K562 (cell line): ENCODE results near the gene RREB1. TPM values are rescaled to one million over a fixed set of nuclear protein-coding genes. Genes with fewer than 3 reads are reported as not detected.
A peak's percentile ranks its signal among the peaks of the same experiment; 100 is the strongest.

Experiments used
- CAMTA2 ChIP-seq: fragments of 250-450 bp; sonication (Bioruptor Pico); conservative IDR thresholded peaks from 2 replicates; pipeline ENCODE4 v1.5.1; 2022
- ILK ChIP-seq: fragments of 450-650 bp; IDR thresholded peaks from 2 replicates; pipeline ENCODE4 v1.6.1; 2016; ENCODE audit warnings: missing genetic modification characterization, low read depth, mild to moderate bottlenecking, missing compliant biosample characterization, moderate library complexity, borderline replicate concordance
- MAX ChIP-seq: sonication (generic); formaldehyde crosslinking; IDR thresholded peaks from 2 replicates; pipeline ENCODE4 v1.9.0; 2022; ENCODE audit warnings: mild to moderate bottlenecking, missing genetic modification reagents
- MAZ ChIP-seq, 2 experiments: fragments of 450-650 bp in 1 of 2; sonication (generic) in 1 of 2; formaldehyde crosslinking; IDR thresholded peaks in 1 of 2; conservative IDR thresholded peaks in 1 of 2; 2 replicates each; pipeline versions ENCODE4 v1.4.0 to v1.5.0; 2020; ENCODE audit warnings: mild to moderate bottlenecking in 1 of 2, missing genetic modification reagents in 1 of 2
- MLX ChIP-seq, 2 experiments: fragments of 450-650 bp in 1 of 2; sonication (generic) in 1 of 2; formaldehyde crosslinking; conservative IDR thresholded peaks; 2 replicates each; pipeline versions ENCODE4 v1.4.0 to v1.8.1; 2020 to 2022; ENCODE audit warnings: mild to moderate bottlenecking in 1 of 2, missing genetic modification reagents in 1 of 2
- MYC ChIP-seq, 2 experiments: fragments of 250-450 bp in 1 of 2; sonication (Bioruptor Pico) in 1 of 2; IDR thresholded peaks; 2 replicates each; pipeline versions ENCODE4 v1.5.1 to v1.6.1; 2012 to 2021; ENCODE audit warnings: low read depth in 2 of 2, borderline replicate concordance in 1 of 2, improper control_type of control experiment in 1 of 2, low read length in 1 of 2, mild to moderate bottlenecking in 1 of 2, moderate library complexity in 1 of 2
- POLR3A ChIP-seq: IDR thresholded peaks from 2 replicates; pipeline ENCODE4 v1.6.1; 2011; ENCODE audit warnings: borderline replicate concordance, mild to moderate bottlenecking, moderate library complexity; ENCODE audit not compliant: insufficient read length, insufficient read depth; ENCODE audit errors: extremely low read depth
- PYGO2 ChIP-seq: fragments of 450-650 bp; IDR thresholded peaks from 2 replicates; pipeline ENCODE4 v1.6.1; 2016; ENCODE audit warnings: mild to moderate bottlenecking, missing genetic modification characterization, moderate library complexity, missing compliant biosample characterization
- RAD51 ChIP-seq: fragments of 450-650 bp; IDR thresholded peaks from 2 replicates; pipeline ENCODE4 v1.7.1; 2016; ENCODE audit warnings: low read depth, mild to moderate bottlenecking, borderline replicate concordance
- SMAD3 ChIP-seq: fragments of 450-650 bp; formaldehyde crosslinking; conservative IDR thresholded peaks from 2 replicates; pipeline ENCODE4 v1.4.0; 2020; ENCODE audit warnings: mild to moderate bottlenecking
- SMAD4 ChIP-seq: fragments of 250-450 bp; sonication (Bioruptor Pico); conservative IDR thresholded peaks from 2 replicates; pipeline ENCODE4 v1.8.0; 2021; ENCODE audit warnings: inconsistent platforms, mild to moderate bottlenecking, moderate library complexity
- TAL1 ChIP-seq: fragments of 450-650 bp; IDR thresholded peaks from 2 replicates; pipeline ENCODE4 v1.6.1; 2016; ENCODE audit warnings: mild to moderate bottlenecking
- TOE1 ChIP-seq, 2 experiments: fragments of 450-650 bp in 1 of 2; sonication (generic) in 1 of 2; formaldehyde crosslinking in 1 of 2; IDR thresholded peaks; 2 replicates each; pipeline versions ENCODE4 v1.7.1 to v1.8.0; 2016 to 2022; ENCODE audit warnings: borderline replicate concordance in 2 of 2, mild to moderate bottlenecking in 2 of 2, antibody characterized with exemption in 1 of 2, inconsistent platforms in 1 of 2, low read depth in 1 of 2, missing genetic modification reagents in 1 of 2, moderate library complexity in 1 of 2
- ZNF143 ChIP-seq: sonication (generic); formaldehyde crosslinking; IDR thresholded peaks from 2 replicates; pipeline ENCODE4 v1.9.0; 2022; ENCODE audit warnings: mild to moderate bottlenecking, missing genetic modification reagents
- ZNF311 ChIP-seq: fragments of 250-450 bp; sonication (Bioruptor Pico); IDR thresholded peaks from 2 replicates; pipeline ENCODE4 v1.4.0; 2020; ENCODE audit warnings: mild to moderate bottlenecking, moderate library complexity
- ZNF589 ChIP-seq: fragments of 200-800 bp; sonication (Bioruptor generic); IDR thresholded peaks from 2 replicates; pipeline ENCODE4 v1.6.1; 2016; ENCODE audit warnings: low read depth, missing genetic modification characterization, missing compliant biosample characterization
- ZZZ3 ChIP-seq: fragments of 450-650 bp; IDR thresholded peaks from 2 replicates; pipeline ENCODE4 v1.6.1; 2016; ENCODE audit warnings: antibody characterized with exemption, mild to moderate bottlenecking, moderate library complexity
- polyA plus RNA-seq, 8 experiments: library from polyadenylated mRNA; depleted of rRNA in 4 of 8; stranded (reverse) in 5 of 8; unstranded in 3 of 8; fragments of >200 nt; fragmentation: Nextera tagmentation in 2 of 8; fragmentation: Illumina TruSeq in 1 of 8; extraction: Ambion mirVana in 2 of 8; extraction: Trizol in 1 of 8; gene quantifications; 2 replicates each; pipeline versions ENCODE4 v1.2.1 to v1.2.3, GENCODE V29; 2011 to 2014; ENCODE audit warnings: inconsistent platforms in 1 of 8, missing spikeins in 1 of 8
- total RNA-seq, 7 experiments: library from RNA; depleted of rRNA in 6 of 7; stranded (reverse); fragments of >200 nt in 6 of 7; fragmentation: Illumina TruSeq in 2 of 7; extraction: Trizol in 2 of 7; gene quantifications; 2 replicates each; pipeline versions ENCODE4 v1.2.1 to v1.2.3, GENCODE V29; 2011 to 2021; ENCODE audit warnings: low replicate concordance in 1 of 7
- TF ChIP-seq, protein P1 (sequence below): fragments of 200-800 bp; sonication (Bioruptor generic); IDR thresholded peaks from 2 replicates; pipeline ENCODE4 v1.6.1; 2016; ENCODE audit warnings: missing genetic modification characterization, missing compliant biosample characterization

The RREB1 gene
- total and polyA plus RNA-seq, 9 of the 15 experiments (the other 6 are each of a cell fraction or from before 2014, with no cell fraction given): 3.3 to 64.2 (median 19.3) TPM

DNA sequence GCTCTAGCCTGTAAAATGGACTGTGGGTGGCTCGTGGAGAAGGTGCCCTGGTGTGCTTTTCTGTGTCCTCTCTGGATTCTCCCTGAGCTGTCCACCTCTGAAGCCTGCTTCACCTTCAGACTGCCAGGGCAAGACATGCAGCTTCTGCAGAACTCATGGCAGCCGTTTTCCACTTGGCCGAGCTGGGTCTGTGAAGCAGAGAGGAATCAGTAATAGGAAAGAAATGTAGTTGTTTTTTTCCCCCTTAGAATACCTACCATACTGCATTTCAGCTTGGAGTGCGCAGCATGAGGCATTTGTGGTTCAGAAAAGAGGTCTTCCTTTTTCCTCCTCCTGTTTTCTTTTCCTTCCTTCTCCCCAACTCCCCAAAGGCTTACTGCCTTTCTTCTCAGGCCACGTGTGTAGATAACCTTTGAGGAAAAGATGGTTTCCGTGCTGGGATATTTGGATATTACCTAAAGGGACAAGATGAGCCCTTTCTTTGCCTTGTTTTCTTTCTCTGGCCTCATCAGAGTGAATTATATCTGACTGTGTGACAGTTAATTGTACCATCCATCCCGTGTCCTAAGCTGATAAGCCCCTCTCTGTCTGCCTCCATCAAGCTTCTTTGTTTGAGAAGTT lies 39.4 kb downstream of the RREB1 start (continued):
- TF ChIP-seq MLX (CRISPR knock-in tag; conservative IDR thresholded peaks at IDR 0.05) (no peak), MAX (CRISPR knock-in tag) (peak; percentile 48; the same call in 1 of the 2 replicates), PYGO2 (0 out of 2 replicates have a peak, but pooled peaks have one; percentile 5), ZNF143 (CRISPR knock-in tag) (no peak), ZZZ3 (no peak), SMAD4 (peak; percentile 54), TOE1 (IDR thresholded peaks at IDR 0.05; ENCODE audit: borderline replicate concordance) (0 out of 2 replicates have a peak, but pooled peaks have one; percentile 35), TOE1 (CRISPR knock-in tag; IDR thresholded peaks at IDR 0.05; ENCODE audit: borderline replicate concordance, low read depth) (no peak), ZNF589 (CRISPR knock-in tag) (peak; percentile 23; the same call in 1 of the 2 replicates), MYC (IDR thresholded peaks at IDR 0.05; ENCODE audit: low read depth, low read length) (peak; percentile 71), MYC (CRISPR knock-in tag; IDR thresholded peaks at IDR 0.05; ENCODE audit: borderline replicate concordance, low read depth) (no peak), TAL1 (peak; percentile 42), ILK (0 out of 2 replicates have a peak, but pooled peaks have one; percentile 11), CAMTA2 (CRISPR knock-in tag) (0 out of 2 replicates have a peak, but pooled peaks have one; percentile 20), SMAD3 (CRISPR knock-in tag) (peak; percentile 27; the same call in 1 of the 2 replicates), ZNF311 (CRISPR knock-in tag) (0 out of 2 replicates have a peak, but pooled peaks have one; percentile 28), MAZ (CRISPR knock-in tag; conservative IDR thresholded peaks at IDR 0.05 in 1 of 2, IDR thresholded peaks at IDR 0.05 in 1 of 2) (peak in 1 of 2 experiments; percentile 12; a peak in 1 of 4 replicates), POLR3A (no peak), RAD51 (no peak)
- TF ChIP-seq, protein P1, sequence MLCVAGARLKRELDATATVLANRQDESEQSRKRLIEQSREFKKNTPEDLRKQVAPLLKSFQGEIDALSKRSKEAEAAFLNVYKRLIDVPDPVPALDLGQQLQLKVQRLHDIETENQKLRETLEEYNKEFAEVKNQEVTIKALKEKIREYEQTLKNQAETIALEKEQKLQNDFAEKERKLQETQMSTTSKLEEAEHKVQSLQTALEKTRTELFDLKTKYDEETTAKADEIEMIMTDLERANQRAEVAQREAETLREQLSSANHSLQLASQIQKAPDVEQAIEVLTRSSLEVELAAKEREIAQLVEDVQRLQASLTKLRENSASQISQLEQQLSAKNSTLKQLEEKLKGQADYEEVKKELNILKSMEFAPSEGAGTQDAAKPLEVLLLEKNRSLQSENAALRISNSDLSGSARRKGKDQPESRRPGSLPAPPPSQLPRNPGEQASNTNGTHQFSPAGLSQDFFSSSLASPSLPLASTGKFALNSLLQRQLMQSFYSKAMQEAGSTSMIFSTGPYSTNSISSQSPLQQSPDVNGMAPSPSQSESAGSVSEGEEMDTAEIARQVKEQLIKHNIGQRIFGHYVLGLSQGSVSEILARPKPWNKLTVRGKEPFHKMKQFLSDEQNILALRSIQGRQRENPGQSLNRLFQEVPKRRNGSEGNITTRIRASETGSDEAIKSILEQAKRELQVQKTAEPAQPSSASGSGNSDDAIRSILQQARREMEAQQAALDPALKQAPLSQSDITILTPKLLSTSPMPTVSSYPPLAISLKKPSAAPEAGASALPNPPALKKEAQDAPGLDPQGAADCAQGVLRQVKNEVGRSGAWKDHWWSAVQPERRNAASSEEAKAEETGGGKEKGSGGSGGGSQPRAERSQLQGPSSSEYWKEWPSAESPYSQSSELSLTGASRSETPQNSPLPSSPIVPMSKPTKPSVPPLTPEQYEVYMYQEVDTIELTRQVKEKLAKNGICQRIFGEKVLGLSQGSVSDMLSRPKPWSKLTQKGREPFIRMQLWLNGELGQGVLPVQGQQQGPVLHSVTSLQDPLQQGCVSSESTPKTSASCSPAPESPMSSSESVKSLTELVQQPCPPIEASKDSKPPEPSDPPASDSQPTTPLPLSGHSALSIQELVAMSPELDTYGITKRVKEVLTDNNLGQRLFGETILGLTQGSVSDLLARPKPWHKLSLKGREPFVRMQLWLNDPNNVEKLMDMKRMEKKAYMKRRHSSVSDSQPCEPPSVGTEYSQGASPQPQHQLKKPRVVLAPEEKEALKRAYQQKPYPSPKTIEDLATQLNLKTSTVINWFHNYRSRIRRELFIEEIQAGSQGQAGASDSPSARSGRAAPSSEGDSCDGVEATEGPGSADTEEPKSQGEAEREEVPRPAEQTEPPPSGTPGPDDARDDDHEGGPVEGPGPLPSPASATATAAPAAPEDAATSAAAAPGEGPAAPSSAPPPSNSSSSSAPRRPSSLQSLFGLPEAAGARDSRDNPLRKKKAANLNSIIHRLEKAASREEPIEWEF (CRISPR knock-in tag): peak; percentile 77; the same call in 1 of the 2 replicates
